ENCODE results near the gene TBX6.
A peak's percentile ranks its signal among the peaks of the same experiment; 100 is the strongest.
"Not testable (repeated sequence)": the region's sequence is repeated elsewhere in the genome, so short reads cannot be mapped to it uniquely, and the experiment has no call there.

Gene TBX6

GRCh38 chr16:30091474-30092372, at the start of gene TBX6:
Gene TBX6, minus strand, starts transcription at chr16:30091924. Its CDS starts 731 bp downstream, at chr16:30091193.
- peak; percentile 95 for DNase-seq (ENCODE audit: low spot score)

GRCh38 chr16:30139583-30140481, 48.1 kb upstream of the TBX6 start:
- no peak for DNase-seq (ENCODE audit: low spot score)

- DNase-seq (ENCODE audit: low spot score) = no peak
Observed at GRCh38 chr16:30137897-30138296, 46.2 kb upstream of the TBX6 start.

- no peak for DNase-seq (ENCODE audit: low spot score)
Observed at GRCh38 chr16:30136971-30137605, 45.4 kb upstream of the TBX6 start.

- DNase-seq (ENCODE audit: low spot score) = no peak
Observed at GRCh38 chr16:30132591-30132990, 40.9 kb upstream of the TBX6 start.

GRCh38 chr16:30131869-30132475, 40.2 kb upstream of the TBX6 start:
- no peak for DNase-seq (ENCODE audit: low spot score)

- no peak for DNase-seq (ENCODE audit: low spot score)
Observed at GRCh38 chr16:30127993-30128392, 36.3 kb upstream of the TBX6 start.

- not testable (repeated sequence) for DNase-seq (ENCODE audit: low spot score)
Observed at GRCh38 chr16:30125690-30126089, 34.0 kb upstream of the TBX6 start.

- no peak for DNase-seq (ENCODE audit: low spot score)
Observed at GRCh38 chr16:30124985-30125379, 33.3 kb upstream of the TBX6 start.

- peak; percentile 36 for DNase-seq (ENCODE audit: low spot score)
Observed at GRCh38 chr16:30122604-30123160, 31.0 kb upstream of the TBX6 start.

- no peak for DNase-seq (ENCODE audit: low spot score)
Observed at GRCh38 chr16:30121741-30122571, 30.2 kb upstream of the TBX6 start.

GRCh38 chr16:30120340-30121105, 28.8 kb upstream of the TBX6 start:
- no peak for DNase-seq (ENCODE audit: low spot score)

- no peak for DNase-seq (ENCODE audit: low spot score)
Observed at GRCh38 chr16:30119428-30119827, 27.7 kb upstream of the TBX6 start.

- DNase-seq (ENCODE audit: low spot score) = no peak
Observed at GRCh38 chr16:30117768-30118167, 26.0 kb upstream of the TBX6 start.

GRCh38 chr16:30116291-30117207, 24.8 kb upstream of the TBX6 start:
- no peak for DNase-seq (ENCODE audit: low spot score)

GRCh38 chr16:30115238-30115637, 23.5 kb upstream of the TBX6 start:
- DNase-seq (ENCODE audit: low spot score) = no peak

- not testable (repeated sequence) for DNase-seq (ENCODE audit: low spot score)
Observed at GRCh38 chr16:30114833-30115232, 23.1 kb upstream of the TBX6 start.

GRCh38 chr16:30114411-30114810, 22.7 kb upstream of the TBX6 start:
- DNase-seq (ENCODE audit: low spot score) = no peak

All from NAMALWA (cell line).